Panc1 (cell line): ENCODE results near the gene OSBP2. TPM values are rescaled to one million over a fixed set of nuclear protein-coding genes. Genes with fewer than 3 reads are reported as not detected.
"Not testable (repeated sequence)": the region's sequence is repeated elsewhere in the genome, so short reads cannot be mapped to it uniquely, and the experiment has no call there.

Experiments
- ATAC-seq: fragments of 200-7000 bp; cut with Tn5 transposase; 2 replicates; pipeline ENCODE4 v1.9.1; 2020; ENCODE audit warnings: mild to moderate bottlenecking, moderate library complexity
- BruUV-seq: library from RNA; stranded (reverse); fragments of 400-500 nt; replicated peaks from 2 replicates; lab custom pipeline; 2021; lab: Mats Ljungman, UMichigan
- CTCF ChIA-PET: fragments of 300-600 bp; sonication (Branson Sonifier 250); formaldehyde crosslinking; loops from one replicate; lab custom pipeline; 2022; ENCODE audit warnings: antibody characterized with exemption; lab: Charles Lee
- POLR2A ChIA-PET: fragments of 300-600 bp; sonication (Branson Sonifier 250); formaldehyde crosslinking; loops from one replicate; lab custom pipeline; 2022; ENCODE audit warnings: antibody characterized with exemption; lab: Charles Lee
- DNase-seq: peaks from one replicate; pipeline ENCODE4 v3.0.0-alpha.2; 2010; ENCODE audit warnings: low read depth, low spot score
- H3K27ac ChIP-seq: 2 replicates; pipeline ENCODE4 v1.5.1; 2011; ENCODE audit warnings: mild to moderate bottlenecking, low read length, inconsistent platforms
- H3K27me3 ChIP-seq: fragments of 200-500 bp; sonication (Bioruptor generic); 2 replicates; pipeline ENCODE4 v1.6.0; 2014; ENCODE audit warnings: low read length, inconsistent platforms; ENCODE audit not compliant: control insufficient read depth, insufficient read depth
- H3K36me3 ChIP-seq: fragments of 200-500 bp; sonication (Bioruptor generic); 2 replicates; pipeline ENCODE4 v1.5.1; 2014; ENCODE audit warnings: inconsistent platforms, mild to moderate bottlenecking, low read length, moderate library complexity; ENCODE audit not compliant: control insufficient read depth, insufficient read depth
- H3K4me1 ChIP-seq: 2 replicates; pipeline ENCODE4 v1.5.1; 2011; ENCODE audit warnings: inconsistent platforms, mild to moderate bottlenecking, low read length, moderate library complexity; ENCODE audit not compliant: control insufficient read depth, insufficient read depth
- H3K4me3 ChIP-seq, 2 experiments: 2 replicates each; pipeline ENCODE4 v1.5.1; 2011 to 2012; ENCODE audit warnings: low read depth in 2 of 2, low read length in 2 of 2, mild to moderate bottlenecking in 2 of 2, inconsistent platforms in 1 of 2, moderate library complexity in 1 of 2
- H3K9me3 ChIP-seq: fragments of 200-500 bp; sonication (Bioruptor generic); 2 replicates; pipeline ENCODE4 v1.5.1; 2014; ENCODE audit warnings: low read depth, mild to moderate bottlenecking, inconsistent platforms, low read length, moderate library complexity; ENCODE audit not compliant: control insufficient read depth, insufficient read depth
- CTCF ChIP-seq: fragments of 450-650 bp; IDR thresholded peaks from 2 replicates; pipeline ENCODE4 v1.5.1; 2017; ENCODE audit warnings: mild to moderate bottlenecking
- POLR2AphosphoS5 ChIP-seq: IDR thresholded peaks from 2 replicates; pipeline ENCODE4 v1.6.1; 2012; ENCODE audit warnings: mild to moderate bottlenecking, low read depth, low read length, moderate library complexity
- REST ChIP-seq, 2 experiments: IDR thresholded peaks; 2 replicates each; pipeline ENCODE4 v1.6.1; 2011 to 2012; ENCODE audit warnings: low read depth in 2 of 2, control low read depth in 1 of 2, low read length in 1 of 2, mild to moderate bottlenecking in 1 of 2, moderate library complexity in 1 of 2; ENCODE audit not compliant: insufficient read depth in 1 of 2
- SIN3A ChIP-seq: IDR thresholded peaks from 2 replicates; pipeline ENCODE4 v1.6.1; 2012; ENCODE audit warnings: low read depth, mild to moderate bottlenecking, low read length, moderate library complexity, borderline replicate concordance; ENCODE audit not compliant: insufficient read depth
- TCF7L2 ChIP-seq: IDR thresholded peaks from 2 replicates; pipeline ENCODE4 v1.6.1; 2011; ENCODE audit warnings: mild to moderate bottlenecking, low read depth, low read length, inconsistent platforms
- in situ Hi-C: cut with HindIII; loops from 2 replicates; pipeline ENCODE4 v1.10.0; 2016; ENCODE audit warnings: low sequenced_read_pairs, low pct_unique_long_range_greater_than_20kb
- intact Hi-C: fragments of 100-400 bp; cut with micrococcal nuclease; formaldehyde crosslinking; loops from one replicate; pipeline ENCODE4 v1.10.0; 2022; ENCODE audit not compliant: unreplicated experiment
- total RNA-seq: library from RNA; stranded (reverse); gene quantifications from one replicate; pipeline ENCODE4 v1.2.1, GENCODE V29; 2021; ENCODE audit not compliant: unreplicated experiment

OSBP2 gene
- total RNA-seq, 1 experiment from 2014 or later = 4.7 TPM

- Histone ChIP-seq H3K36me3 (no peaks in the 10 kb centered on the region), H3K27me3 (no peaks in the 10 kb centered on the region), H3K4me3 (no peak overlapping the region), H3K27ac (no peak overlapping the region), H3K4me1 (no peaks in the 10 kb centered on the region), H3K9me3 (no peaks in the 10 kb centered on the region)
- POLR2A ChIA-PET = interaction anchor here (0.6 kb wide), 1 partner anchor 641 kb away, joined by 4 read pairs; no protein-coding TSS in a partner anchor
- CTCF ChIA-PET = no interaction called here
- BruUV-seq = no TSS peak
- ATAC-seq (no peak), DNase-seq (no peak)
- intact Hi-C loops = no loop called here
- no peak for TF ChIP-seq CTCF
- no peak for TF ChIP-seq POLR2AphosphoS5
- no peak for TF ChIP-seq SIN3A
- TF ChIP-seq REST (IDR thresholded peaks at IDR 0.05; ENCODE audit: insufficient read depth in 1 of 2, low read depth in 2 of 2, low read length in 1 of 2) = no peak
- no peak for TF ChIP-seq TCF7L2
- in situ Hi-C loops = no loop called here
These were observed 19.2 kb upstream of the OSBP2 start for GRCh38 chr22:30675436-30675835.

GRCh38 chr22:30676565-30676964 is 18.1 kb upstream of the OSBP2 start:
- CTCF ChIA-PET, H3K4me1 ChIP-seq, H3K4me3 ChIP-seq, H3K36me3 ChIP-seq, BruUV-seq, H3K27me3 ChIP-seq, H3K27ac ChIP-seq, POLR2A ChIA-PET, ATAC-seq, H3K9me3 ChIP-seq, intact Hi-C loops, in situ Hi-C loops, DNase-seq: not testable (repeated sequence)

GRCh38 chr22:30679895-30680690 is 14.6 kb upstream of the OSBP2 start:
- H3K36me3 ChIP-seq, CTCF ChIA-PET, H3K4me3 ChIP-seq, H3K9me3 ChIP-seq, DNase-seq, H3K4me1 ChIP-seq, H3K27ac ChIP-seq, in situ Hi-C loops, intact Hi-C loops, BruUV-seq, ATAC-seq, H3K27me3 ChIP-seq: not testable (repeated sequence)
- POLR2A ChIA-PET = interaction anchor here (0.7 kb wide), 1 partner anchor 377 kb away, joined by 15 read pairs; no protein-coding TSS in a partner anchor
